HT1080 (cell line): ENCODE measurements around the gene PRKG1. TPM values are rescaled to one million over a fixed set of nuclear protein-coding genes. Genes with fewer than 3 reads are reported as not detected.

Experiments used
- DNase-seq: peaks from one replicate; pipeline ENCODE4 v3.0.0-alpha.2; 2015; ENCODE audit warnings: low read depth
- total RNA-seq: library from RNA; depleted of rRNA; stranded (reverse); fragments of >200 nt; shearing (Covaris generic); gene quantifications from 2 replicates; pipeline ENCODE4 v1.2.3, GENCODE V29; 2014

The PRKG1 gene
- total RNA-seq, 1 experiment from 2014 or later: 3.9 TPM

GRCh38 chr10:51075873-51076229 lies 1.6 kb downstream of the PRKG1 start:
- DNase-seq: no peak

- no peak for DNase-seq
These were observed 2.1 kb downstream of the PRKG1 start for GRCh38 chr10:51076299-51076841.

DNA sequence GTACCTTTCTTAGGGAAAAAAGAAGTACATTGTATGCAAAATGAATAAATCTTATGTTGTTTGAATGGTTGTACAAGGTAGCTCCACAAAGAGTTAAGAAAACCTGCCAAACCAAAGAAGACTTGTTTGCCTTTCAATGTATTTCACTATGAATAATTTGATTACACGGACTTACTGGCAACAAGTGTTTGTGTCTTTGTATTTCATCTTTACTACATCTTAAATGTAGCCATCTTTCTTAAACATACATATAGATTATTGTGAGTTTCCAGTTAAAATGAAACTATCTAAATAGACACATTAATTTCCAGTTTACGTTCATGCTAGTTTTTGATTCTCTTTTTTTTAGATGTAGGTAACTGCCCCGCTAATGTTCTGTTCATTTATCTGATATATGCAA lies 2.8 kb downstream of the PRKG1 start:
- no peak for DNase-seq

GRCh38 chr10:51077507-51077906 lies 3.2 kb downstream of the PRKG1 start:
- no peak for DNase-seq

- DNase-seq: no peak
These were observed 5.0 kb downstream of the PRKG1 start for GRCh38 chr10:51079331-51079730.

- no peak for DNase-seq
These were observed 5.5 kb downstream of the PRKG1 start for GRCh38 chr10:51079766-51080165.

GRCh38 chr10:51080311-51081006 lies 6.2 kb downstream of the PRKG1 start:
- DNase-seq: no peak

DNA sequence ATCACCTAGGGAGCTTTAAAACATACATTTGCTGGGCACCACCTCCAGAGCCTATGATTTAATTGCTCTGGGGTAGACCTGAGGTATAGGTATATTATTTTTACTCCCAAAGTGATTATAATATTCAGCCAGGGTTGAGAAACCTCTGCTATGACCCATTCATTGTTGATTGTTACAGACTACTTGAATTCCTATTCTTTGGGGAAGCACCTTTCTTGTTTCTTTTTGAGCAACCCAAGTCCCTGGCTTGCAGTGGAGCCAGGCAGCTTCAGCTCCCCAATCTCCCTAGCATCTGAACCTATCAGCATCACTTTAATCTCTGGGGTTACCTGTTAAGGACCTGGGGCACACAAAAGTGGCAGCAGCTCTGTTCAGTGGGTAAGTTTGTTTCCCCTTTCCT lies 8.6 kb downstream of the PRKG1 start:
- no peak for DNase-seq

GRCh38 chr10:51083356-51083853 lies 9.1 kb downstream of the PRKG1 start:
- DNase-seq: no peak

DNA sequence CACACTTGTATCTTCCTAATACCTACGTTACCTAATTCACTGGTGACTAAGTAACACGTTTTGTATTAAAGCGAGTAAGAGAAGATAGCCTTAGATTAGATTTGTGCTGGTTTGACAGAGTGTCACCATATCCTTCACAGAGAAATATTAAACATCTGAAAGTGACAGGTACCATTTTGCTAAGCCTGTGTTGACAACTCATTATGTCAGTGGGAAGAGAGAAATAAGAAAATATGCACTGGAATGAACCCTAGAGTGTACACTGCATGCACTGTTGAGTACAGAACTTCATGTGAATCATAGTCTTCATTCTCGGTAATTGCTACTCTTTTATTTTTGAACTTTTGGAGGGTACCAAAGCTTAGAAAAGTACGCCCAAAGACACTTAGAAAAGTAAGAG lies 10.9 kb downstream of the PRKG1 start:
- no peak for DNase-seq

DNA sequence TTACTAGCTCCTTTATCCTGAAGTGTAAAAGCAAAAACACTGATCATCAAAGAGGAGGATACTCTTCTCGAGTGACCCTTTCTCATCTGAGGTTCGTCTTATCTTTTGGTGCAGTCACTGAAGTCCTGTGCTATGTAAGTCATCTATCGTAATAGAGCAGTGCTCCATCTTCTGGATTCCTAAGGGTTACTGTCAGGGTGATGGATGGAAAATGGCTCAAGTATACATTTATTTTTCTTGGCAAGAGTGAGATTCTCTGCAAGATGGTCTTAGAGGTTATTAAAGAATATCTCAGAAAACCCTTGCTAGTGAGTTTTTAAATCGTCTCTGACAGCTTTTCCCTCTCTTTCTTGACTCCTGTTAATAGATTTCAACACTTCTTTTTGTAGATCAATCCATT lies 12.4 kb downstream of the PRKG1 start:
- DNase-seq: no peak

DNA sequence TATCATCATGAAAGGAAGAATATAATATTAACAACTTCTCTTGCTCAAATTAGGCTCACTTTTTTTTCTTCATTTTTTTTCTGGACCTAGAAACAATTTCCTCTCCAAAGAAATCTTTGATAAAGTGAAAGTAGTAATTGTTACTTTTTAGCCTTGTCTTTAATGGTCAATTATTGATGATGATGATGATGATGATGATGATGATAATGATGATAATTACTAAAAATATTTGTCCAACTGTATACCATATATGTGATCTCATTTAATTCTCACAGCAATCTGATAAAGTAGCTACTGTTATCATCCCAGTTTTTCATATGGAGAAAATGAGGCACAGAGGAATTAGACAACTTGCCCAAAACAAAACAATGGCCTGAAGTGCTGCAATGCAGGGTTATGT lies 12.8 kb downstream of the PRKG1 start:
- DNase-seq: no peak

DNA sequence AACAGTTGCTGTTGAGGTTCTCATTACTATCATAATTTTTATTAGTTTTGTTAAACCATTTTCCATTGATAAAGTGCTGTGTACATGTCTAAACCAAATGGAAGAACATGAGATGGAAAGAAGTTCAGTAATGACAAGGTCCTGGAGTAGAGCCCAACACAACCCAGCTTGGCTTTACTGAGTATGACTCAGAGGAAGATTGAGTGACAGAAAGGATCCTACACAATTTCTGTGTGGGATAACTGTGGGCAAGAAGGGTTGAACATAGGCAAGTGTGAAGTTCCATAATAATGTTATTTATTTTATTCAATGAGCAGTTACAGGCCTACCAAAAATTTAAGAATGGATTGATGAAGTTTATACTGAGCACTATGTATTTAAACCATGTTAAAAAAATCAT lies 15.9 kb downstream of the PRKG1 start:
- peak; percentile 44 for DNase-seq

GRCh38 chr10:51092402-51092801 lies 18.1 kb downstream of the PRKG1 start:
- DNase-seq: no peak

GRCh38 chr10:51095444-51095843 lies 21.2 kb downstream of the PRKG1 start:
- DNase-seq: no peak

- DNase-seq: no peak
These were observed 23.3 kb downstream of the PRKG1 start for GRCh38 chr10:51097546-51097945.

DNA sequence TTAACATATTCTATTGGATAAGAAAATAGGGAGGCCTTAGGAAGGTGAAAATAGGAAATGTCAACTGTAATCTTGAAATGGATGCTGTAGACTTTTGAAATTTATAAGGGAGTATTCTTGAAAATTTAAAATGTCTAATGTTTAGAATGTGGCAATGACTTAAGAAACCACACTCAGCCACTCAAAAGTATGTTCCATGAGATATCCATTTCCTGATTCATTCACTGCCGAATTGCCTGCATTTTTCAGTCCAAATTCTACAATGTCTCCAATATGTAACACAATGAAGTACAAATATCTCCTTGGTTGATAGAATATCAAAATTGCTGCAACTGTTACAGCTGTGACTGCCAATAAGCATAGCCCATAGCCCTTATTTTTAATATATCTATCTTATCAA lies 25.9 kb downstream of the PRKG1 start:
- DNase-seq: no peak

GRCh38 chr10:51103554-51104217 lies 29.4 kb downstream of the PRKG1 start:
- DNase-seq: peak; percentile 41

- DNase-seq: no peak
These were observed 32.1 kb downstream of the PRKG1 start for GRCh38 chr10:51106311-51106945.

- no peak for DNase-seq
These were observed 34.1 kb downstream of the PRKG1 start for GRCh38 chr10:51108406-51108805.

- peak; percentile 83 for DNase-seq
These were observed 35.7 kb downstream of the PRKG1 start for GRCh38 chr10:51109801-51110533.

- DNase-seq: no peak
These were observed 37.7 kb downstream of the PRKG1 start for GRCh38 chr10:51112013-51112412.
